Stimulated activated memory B cell treated with anti-CD40 and anti-IgM and Interleukin-4, amounts not matched to agents 10 μg/mL and 1 μg/mL and 100 μg/mL, for 72 hours (primary cell): Measurements from ENCODE around the gene IL23R.
A peak's percentile ranks its signal among the peaks of the same experiment; 100 is the strongest.
"Not testable (repeated sequence)": the region's sequence is repeated elsewhere in the genome, so short reads cannot be mapped to it uniquely, and the experiment has no call there.

Experiments used
- ATAC-seq: fragments of 150-1000 bp; cut with Tn5 transposase; 2 replicates; pipeline ENCODE4 v1.10.0; 2021
- H3K27ac Mint-ChIP-seq: one replicate; pipeline ENCODE4 v1.8.0; 2022; ENCODE audit warnings: mild to moderate bottlenecking, mixed read lengths
- H3K27me3 Mint-ChIP-seq: one replicate; pipeline ENCODE4 v1.8.0; 2022; ENCODE audit warnings: mixed read lengths
- H3K36me3 Mint-ChIP-seq: one replicate; pipeline ENCODE4 v1.8.0; 2022; ENCODE audit warnings: mixed read lengths
- H3K4me1 Mint-ChIP-seq: one replicate; pipeline ENCODE4 v1.8.0; 2022; ENCODE audit warnings: mixed read lengths
- H3K4me3 Mint-ChIP-seq: one replicate; pipeline ENCODE4 v1.8.0; 2022; ENCODE audit warnings: mild to moderate bottlenecking, moderate library complexity, mixed read lengths
- H3K9me3 Mint-ChIP-seq: one replicate; pipeline ENCODE4 v1.8.0; 2022; ENCODE audit warnings: mixed read lengths

IL23R gene

GRCh38 chr1:67141832-67142231 lies 24.4 kb upstream of the IL23R start:
- H3K9me3 Mint-ChIP-seq, H3K27ac Mint-ChIP-seq, H3K36me3 Mint-ChIP-seq, ATAC-seq, H3K4me1 Mint-ChIP-seq, H3K27me3 Mint-ChIP-seq, H3K4me3 Mint-ChIP-seq: not testable (repeated sequence)

- H3K27ac Mint-ChIP-seq = no peak overlapping the region
- no peaks in the 10 kb centered on the region for H3K27me3 Mint-ChIP-seq
- H3K36me3 Mint-ChIP-seq = no peaks in the 10 kb centered on the region
- H3K9me3 Mint-ChIP-seq = no peaks in the 10 kb centered on the region
- no peak overlapping the region for H3K4me3 Mint-ChIP-seq
- H3K4me1 Mint-ChIP-seq = peaks cover 6% of the 10 kb centered on the region
- no peak for ATAC-seq
These were observed 23.3 kb upstream of the IL23R start for GRCh38 chr1:67142931-67143330.

GRCh38 chr1:67143966-67144365 lies 22.3 kb upstream of the IL23R start:
- ATAC-seq = no peak
- H3K36me3 Mint-ChIP-seq = no peaks in the 10 kb centered on the region
- no peak overlapping the region for H3K4me3 Mint-ChIP-seq
- no peak overlapping the region for H3K27ac Mint-ChIP-seq
- H3K27me3 Mint-ChIP-seq = no peaks in the 10 kb centered on the region
- peaks cover 10% of the 10 kb centered on the region for H3K4me1 Mint-ChIP-seq
- no peaks in the 10 kb centered on the region for H3K9me3 Mint-ChIP-seq

- no peaks in the 10 kb centered on the region for H3K36me3 Mint-ChIP-seq
- H3K4me1 Mint-ChIP-seq = peaks cover 16% of the 10 kb centered on the region
- H3K9me3 Mint-ChIP-seq = no peaks in the 10 kb centered on the region
- no peak for ATAC-seq
- no peaks in the 10 kb centered on the region for H3K27me3 Mint-ChIP-seq
- H3K27ac Mint-ChIP-seq = no peak overlapping the region
- no peak overlapping the region for H3K4me3 Mint-ChIP-seq
These were observed 21.6 kb upstream of the IL23R start for GRCh38 chr1:67144696-67145095.

- Mint-ChIP-seq H3K4me3 (no peak overlapping the region), H3K27ac (no peak overlapping the region), H3K36me3 (no peaks in the 10 kb centered on the region), H3K27me3 (peaks cover 12% of the 10 kb centered on the region), H3K9me3 (no peaks in the 10 kb centered on the region), H3K4me1 (peaks cover 16% of the 10 kb centered on the region)
- ATAC-seq = no peak
These were observed 20.2 kb upstream of the IL23R start for GRCh38 chr1:67146101-67146500.

- Mint-ChIP-seq H3K4me3 (no peak overlapping the region), H3K27ac (no peak overlapping the region), H3K27me3 (peaks cover 16% of the 10 kb centered on the region), H3K9me3 (no peaks in the 10 kb centered on the region), H3K4me1 (peaks cover 16% of the 10 kb centered on the region), H3K36me3 (no peaks in the 10 kb centered on the region)
- ATAC-seq = no peak
These were observed 19.7 kb upstream of the IL23R start for GRCh38 chr1:67146539-67146938.

- not testable (repeated sequence) for H3K4me3 Mint-ChIP-seq, H3K27ac Mint-ChIP-seq, H3K36me3 Mint-ChIP-seq, H3K9me3 Mint-ChIP-seq, ATAC-seq
- Mint-ChIP-seq H3K4me1 (peaks cover 16% of the 10 kb centered on the region), H3K27me3 (peaks cover 28% of the 10 kb centered on the region)
These were observed 18.3 kb upstream of the IL23R start for GRCh38 chr1:67147973-67148372.

- H3K4me1 Mint-ChIP-seq = peaks cover 16% of the 10 kb centered on the region
- H3K4me3 Mint-ChIP-seq = no peak overlapping the region
- ATAC-seq = peak; percentile 24
- peaks cover 34% of the 10 kb centered on the region for H3K27me3 Mint-ChIP-seq
- peak overlapping the region; percentile 10 for H3K27ac Mint-ChIP-seq
- H3K36me3 Mint-ChIP-seq = no peaks in the 10 kb centered on the region
- no peaks in the 10 kb centered on the region for H3K9me3 Mint-ChIP-seq
These were observed 17.6 kb upstream of the IL23R start for GRCh38 chr1:67148516-67149178.

- no peak overlapping the region for H3K4me3 Mint-ChIP-seq
- H3K9me3 Mint-ChIP-seq = no peaks in the 10 kb centered on the region
- H3K36me3 Mint-ChIP-seq = no peaks in the 10 kb centered on the region
- H3K27ac Mint-ChIP-seq = peak overlapping the region; percentile 10
- ATAC-seq = peak; percentile 82
- H3K27me3 Mint-ChIP-seq = peaks cover 36% of the 10 kb centered on the region
- H3K4me1 Mint-ChIP-seq = peaks cover 16% of the 10 kb centered on the region
These were observed 17.0 kb upstream of the IL23R start for GRCh38 chr1:67149179-67149770.

- peaks cover 10% of the 10 kb centered on the region for H3K4me1 Mint-ChIP-seq
- H3K36me3 Mint-ChIP-seq = no peaks in the 10 kb centered on the region
- H3K27me3 Mint-ChIP-seq = peaks cover 47% of the 10 kb centered on the region
- H3K4me3 Mint-ChIP-seq = no peak overlapping the region
- no peak overlapping the region for H3K27ac Mint-ChIP-seq
- ATAC-seq = no peak
- no peaks in the 10 kb centered on the region for H3K9me3 Mint-ChIP-seq
These were observed 15.3 kb upstream of the IL23R start for GRCh38 chr1:67150931-67151330.

- Mint-ChIP-seq H3K9me3 (no peaks in the 10 kb centered on the region), H3K4me1 (no peaks in the 10 kb centered on the region), H3K36me3 (no peaks in the 10 kb centered on the region), H3K27ac (no peak overlapping the region), H3K4me3 (no peak overlapping the region), H3K27me3 (peaks cover 48% of the 10 kb centered on the region)
- ATAC-seq = no peak
These were observed 7.9 kb upstream of the IL23R start for GRCh38 chr1:67158401-67158800.

- Mint-ChIP-seq H3K27me3 (peaks cover 52% of the 10 kb centered on the region), H3K9me3 (no peaks in the 10 kb centered on the region), H3K36me3 (no peaks in the 10 kb centered on the region), H3K4me3 (no peak overlapping the region), H3K4me1 (no peaks in the 10 kb centered on the region), H3K27ac (no peak overlapping the region)
- ATAC-seq = no peak
These were observed 7.0 kb upstream of the IL23R start for GRCh38 chr1:67159233-67159632.

GRCh38 chr1:67162954-67163353 lies 3.3 kb upstream of the IL23R start:
- H3K4me3 Mint-ChIP-seq = no peak overlapping the region
- peaks cover 28% of the 10 kb centered on the region for H3K27me3 Mint-ChIP-seq
- H3K36me3 Mint-ChIP-seq = no peaks in the 10 kb centered on the region
- H3K9me3 Mint-ChIP-seq = no peaks in the 10 kb centered on the region
- peaks cover 12% of the 10 kb centered on the region for H3K4me1 Mint-ChIP-seq
- peak; percentile 55 for ATAC-seq
- no peak overlapping the region for H3K27ac Mint-ChIP-seq

- no peak for ATAC-seq
- Mint-ChIP-seq H3K4me3 (no peak overlapping the region), H3K9me3 (no peaks in the 10 kb centered on the region), H3K27ac (peak overlapping the region; percentile 45), H3K36me3 (no peaks in the 10 kb centered on the region), H3K4me1 (peaks cover 12% of the 10 kb centered on the region), H3K27me3 (peaks cover 22% of the 10 kb centered on the region)
These were observed 699 bp upstream of the IL23R start for GRCh38 chr1:67165468-67166041.

- peaks cover 12% of the 10 kb centered on the region for H3K4me1 Mint-ChIP-seq
These were observed 3.2 kb downstream of the IL23R start for GRCh38 chr1:67169496-67169895.

GRCh38 chr1:67169932-67170331 lies 3.7 kb downstream of the IL23R start:
- Mint-ChIP-seq H3K27ac (no peak overlapping the region), H3K9me3 (no peaks in the 10 kb centered on the region), H3K4me1 (peaks cover 12% of the 10 kb centered on the region), H3K4me3 (no peak overlapping the region), H3K36me3 (no peaks in the 10 kb centered on the region), H3K27me3 (no peaks in the 10 kb centered on the region)
- no peak for ATAC-seq

More at GRCh38 chr1:67169496-67169895, 3.2 kb downstream of the IL23R start:
- Mint-ChIP-seq H3K36me3 (no peaks in the 10 kb centered on the region), H3K27ac (no peak overlapping the region), H3K4me3 (no peak overlapping the region), H3K27me3 (no peaks in the 10 kb centered on the region), H3K9me3 (no peaks in the 10 kb centered on the region)
- ATAC-seq = no peak
